ENCODE data around the gene LRRC8E. TPM values are rescaled to one million over a fixed set of nuclear protein-coding genes. Genes with fewer than 3 reads are reported as not detected.
A peak's percentile ranks its signal among the peaks of the same experiment; 100 is the strongest.
"Not testable (repeated sequence)": the region's sequence is repeated elsewhere in the genome, so short reads cannot be mapped to it uniquely, and the experiment has no call there.

LRRC8E gene
- polyA plus RNA-seq, 1 donor from 2014 or later: not detected

- H3K9me3 Mint-ChIP-seq: no peaks in the 10 kb centered on the region
- H3K36me3 Mint-ChIP-seq: peaks cover 7% of the 10 kb centered on the region
- H3K27ac Mint-ChIP-seq: peak overlapping the region in 1 of 3 donors; percentile 80
- peak overlapping the region in 1 of 4 donors; percentile 10 for H3K4me3 Mint-ChIP-seq
- peaks cover 0 to 7% (median 5%) of the 10 kb centered on the region in 3 donors for H3K4me1 Mint-ChIP-seq
- H3K27me3 Mint-ChIP-seq: peaks cover 13% of the 10 kb centered on the region
These were observed 23.3 kb downstream of the LRRC8E start for GRCh38 chr19:7911508-7912143.

GRCh38 chr19:7912144-7912696, 23.9 kb downstream of the LRRC8E start:
- Mint-ChIP-seq H3K4me3 (no peak overlapping the region), H3K9me3 (no peaks in the 10 kb centered on the region), H3K4me1 (peaks cover 0 to 7% (median 5%) of the 10 kb centered on the region in 3 donors), H3K27ac (peak overlapping the region in 1 of 3 donors; percentile 80), H3K36me3 (peaks cover 7% of the 10 kb centered on the region), H3K27me3 (peaks cover 13% of the 10 kb centered on the region)

GRCh38 chr19:7912697-7913564, 24.6 kb downstream of the LRRC8E start:
- Mint-ChIP-seq H3K27me3 (peaks cover 14% of the 10 kb centered on the region), H3K9me3 (no peaks in the 10 kb centered on the region), H3K27ac (no peak overlapping the region), H3K36me3 (peaks cover 7% of the 10 kb centered on the region), H3K4me1 (peaks cover 0 to 9% (median 5%) of the 10 kb centered on the region in 3 donors), H3K4me3 (no peak overlapping the region)

- no peaks in the 10 kb centered on the region for H3K9me3 Mint-ChIP-seq
- peak overlapping the region in 1 of 3 donors; percentile 63 for H3K27ac Mint-ChIP-seq
- H3K36me3 Mint-ChIP-seq: peaks cover 7% of the 10 kb centered on the region
- H3K4me1 Mint-ChIP-seq: peaks cover 3 to 15% (median 5%) of the 10 kb centered on the region in 3 donors
- no peak overlapping the region for H3K4me3 Mint-ChIP-seq
- peaks cover 20% of the 10 kb centered on the region for H3K27me3 Mint-ChIP-seq
These were observed 25.3 kb downstream of the LRRC8E start for GRCh38 chr19:7913652-7914051.

GRCh38 chr19:7914099-7914498, 25.8 kb downstream of the LRRC8E start:
- Mint-ChIP-seq H3K27ac (no peak overlapping the region), H3K4me1 (peaks cover 3 to 15% (median 5%) of the 10 kb centered on the region in 3 donors), H3K9me3 (no peaks in the 10 kb centered on the region), H3K4me3 (no peak overlapping the region), H3K27me3 (peaks cover 20% of the 10 kb centered on the region), H3K36me3 (peaks cover 7% of the 10 kb centered on the region)

- Mint-ChIP-seq H3K36me3 (peaks cover 7% of the 10 kb centered on the region), H3K4me3 (peak within 1 kb of the TSS in 2 of 4 donors; percentile 58 to 78), H3K4me1 (peaks cover 4 to 17% (median 6%) of the 10 kb centered on the region in 3 donors), H3K27ac (peak within 1 kb of the TSS in 2 of 3 donors; percentile 63 to 91), H3K9me3 (peaks cover 0 to under 1% (median 0%) of the 10 kb centered on the region in 3 donors), H3K27me3 (peaks cover 22% of the 10 kb centered on the region)
These were observed 26.3 kb downstream of the LRRC8E start, which contains the start of gene TGFBR3L for GRCh38 chr19:7914598-7915045. Gene TGFBR3L, plus strand, starts transcription at chr19:7914830.

- peaks cover 0 to 2% (median 0%) of the 10 kb centered on the region in 3 donors for H3K9me3 Mint-ChIP-seq
- peaks cover 26% of the 10 kb centered on the region for H3K27me3 Mint-ChIP-seq
- peaks cover 7% of the 10 kb centered on the region for H3K36me3 Mint-ChIP-seq
- H3K4me3 Mint-ChIP-seq: peak overlapping the region; percentile 21 to 78 (median 52)
- peak overlapping the region in 2 of 3 donors; percentile 63 to 91 for H3K27ac Mint-ChIP-seq
- H3K4me1 Mint-ChIP-seq: peaks cover 8 to 24% (median 11%) of the 10 kb centered on the region in 3 donors
These were observed 27.2 kb downstream of the LRRC8E start for GRCh38 chr19:7915250-7916102.

GRCh38 chr19:7916103-7916954, 28.0 kb downstream of the LRRC8E start:
- H3K4me3 Mint-ChIP-seq: peak overlapping the region; percentile 47 to 80 (median 71)
- H3K4me1 Mint-ChIP-seq: peaks cover 12 to 24% (median 13%) of the 10 kb centered on the region in 3 donors
- H3K27ac Mint-ChIP-seq: peak overlapping the region in 2 of 3 donors; percentile 39 to 91
- H3K9me3 Mint-ChIP-seq: peaks cover 0 to 2% (median 0%) of the 10 kb centered on the region in 3 donors
- peaks cover 26% of the 10 kb centered on the region for H3K27me3 Mint-ChIP-seq
- peaks cover 7% of the 10 kb centered on the region for H3K36me3 Mint-ChIP-seq

- H3K27me3 Mint-ChIP-seq: peaks cover 26% of the 10 kb centered on the region
- peak overlapping the region; percentile 64 to 80 (median 72) for H3K4me3 Mint-ChIP-seq
- H3K4me1 Mint-ChIP-seq: peaks cover 12 to 24% (median 13%) of the 10 kb centered on the region in 3 donors
- H3K36me3 Mint-ChIP-seq: peaks cover 5% of the 10 kb centered on the region
- peak overlapping the region in 1 of 3 donors; percentile 81 for H3K27ac Mint-ChIP-seq
- peaks cover 0 to 2% (median 0%) of the 10 kb centered on the region in 3 donors for H3K9me3 Mint-ChIP-seq
These were observed 28.6 kb downstream of the LRRC8E start for GRCh38 chr19:7916955-7917266.

- Mint-ChIP-seq H3K4me1 (peaks cover 12 to 24% (median 15%) of the 10 kb centered on the region in 3 donors), H3K27me3 (peaks cover 26% of the 10 kb centered on the region), H3K36me3 (peaks cover 5% of the 10 kb centered on the region), H3K4me3 (peak overlapping the region; percentile 64 to 85 (median 79)), H3K27ac (peak overlapping the region in 2 of 3 donors; percentile 71 to 90), H3K9me3 (peaks cover 0 to 2% (median 0%) of the 10 kb centered on the region in 3 donors)
These were observed 29.2 kb downstream of the LRRC8E start for GRCh38 chr19:7917267-7918061.

- not testable (repeated sequence) for H3K9me3 Mint-ChIP-seq, H3K36me3 Mint-ChIP-seq
- peaks cover 14 to 24% (median 15%) of the 10 kb centered on the region in 3 donors for H3K4me1 Mint-ChIP-seq
- H3K4me3 Mint-ChIP-seq: peak overlapping the region; percentile 41 to 85 (median 76)
- peaks cover 26% of the 10 kb centered on the region for H3K27me3 Mint-ChIP-seq
- H3K27ac Mint-ChIP-seq: peak overlapping the region in 2 of 3 donors; percentile 71 to 90
These were observed 29.8 kb downstream of the LRRC8E start for GRCh38 chr19:7918062-7918614.

- Mint-ChIP-seq H3K4me3 (peak overlapping the region; percentile 71 to 96 (median 87)), H3K27me3 (peaks cover 26% of the 10 kb centered on the region), H3K4me1 (peaks cover 14 to 24% (median 15%) of the 10 kb centered on the region in 3 donors), H3K27ac (peak overlapping the region in 1 of 3 donors; percentile 90), H3K9me3 (peaks cover 0 to 2% (median 0%) of the 10 kb centered on the region in 3 donors), H3K36me3 (peaks cover 2% of the 10 kb centered on the region)
These were observed 30.5 kb downstream of the LRRC8E start for GRCh38 chr19:7918615-7919421.
